Smooth muscle cell (in vitro differentiated cells): Measurements from ENCODE around the gene GRAMD1A. TPM values are rescaled to one million over a fixed set of nuclear protein-coding genes. Genes with fewer than 3 reads are reported as not detected.

Experiments
- DNase-seq: peaks from one replicate; lab custom pipeline; 2025; ENCODE audit not compliant: unreplicated experiment; lab: John Stamatoyannopoulos, UW
- H2AFZ ChIP-seq: fragments of 200-600 bp; sonication (generic); 2 replicates; pipeline ENCODE4 v1.6.0; 2016; ENCODE audit warnings: antibody characterized with exemption, low read depth, mild to moderate bottlenecking
- H3F3A ChIP-seq: fragments of 200-600 bp; sonication (generic); 2 replicates; pipeline ENCODE4 v1.6.0; 2017; ENCODE audit warnings: antibody characterized with exemption, low read depth
- H3K27ac ChIP-seq: fragments of 200-600 bp; sonication (generic); 2 replicates; pipeline ENCODE4 v1.5.1; 2016; ENCODE audit warnings: low read depth, mild to moderate bottlenecking
- H3K27me3 ChIP-seq: fragments of 200-600 bp; sonication (generic); 2 replicates; pipeline ENCODE4 v1.6.1; 2016; ENCODE audit warnings: low read depth, mild to moderate bottlenecking
- H3K36me3 ChIP-seq: fragments of 200-600 bp; sonication (generic); 2 replicates; pipeline ENCODE4 v1.5.1; 2016; ENCODE audit warnings: low read depth
- H3K4me1 ChIP-seq: fragments of 200-600 bp; sonication (generic); 2 replicates; pipeline ENCODE4 v1.5.1; 2016; ENCODE audit warnings: low read depth
- H3K4me2 ChIP-seq: fragments of 200-600 bp; sonication (generic); 2 replicates; pipeline ENCODE4 v1.6.0; 2016; ENCODE audit warnings: mild to moderate bottlenecking
- H3K4me3 ChIP-seq: fragments of 200-600 bp; sonication (generic); 2 replicates; pipeline ENCODE4 v1.5.1; 2016; ENCODE audit warnings: mild to moderate bottlenecking
- H3K79me2 ChIP-seq: fragments of 200-600 bp; sonication (generic); 2 replicates; pipeline ENCODE4 v1.6.0; 2016; ENCODE audit warnings: low read depth, mild to moderate bottlenecking
- H3K9ac ChIP-seq: fragments of 200-600 bp; sonication (generic); 2 replicates; pipeline ENCODE4 v1.6.0; 2016; ENCODE audit warnings: low read depth
- H3K9me3 ChIP-seq: fragments of 200-600 bp; sonication (generic); replicated peaks from 2 replicates; pipeline ENCODE4 v1.5.1; 2016; ENCODE audit warnings: low read depth
- H4K20me1 ChIP-seq: fragments of 200-600 bp; sonication (generic); 2 replicates; pipeline ENCODE4 v1.6.0; 2016; ENCODE audit warnings: low read depth
- CTCF ChIP-seq: fragments of 200-600 bp; sonication (generic); IDR thresholded peaks from 2 replicates; pipeline ENCODE4 v1.5.1; 2017; ENCODE audit warnings: borderline replicate concordance, mild to moderate bottlenecking, antibody characterized with exemption; ENCODE audit not compliant: insufficient read depth, poor library complexity, severe bottlenecking
- WGBS: methylation state at CpG from one replicate; pipeline ENCODE4 v1.1.7; 2016; ENCODE audit warnings: low lambda C conversion rate; 5-methylcytosine and 5-hydroxymethylcytosine counted together
- polyA plus RNA-seq: library from polyadenylated mRNA; unstranded; fragments of >200 nt; fragmentation: Nextera tagmentation; extraction: Ambion mirVana; gene quantifications from 2 replicates; pipeline ENCODE4 v1.2.1, GENCODE V29; 2016
- total RNA-seq: library from RNA; depleted of rRNA; stranded (reverse); fragments of >200 nt; gene quantifications from 2 replicates; pipeline ENCODE4 v1.2.3, GENCODE V29; 2014

Gene GRAMD1A
- total and polyA plus RNA-seq, 2 experiments from 2014 or later: 27.6 to 59.6 TPM

GRCh38 chr19:35042954-35043604, 43.0 kb downstream of the GRAMD1A start:
- DNase-seq: no peak
- WGBS: 92% methylated on average over 14 of the region's 14 CpGs
- Histone ChIP-seq H3K4me3 (peak overlapping the region; percentile 23), H4K20me1 (no peaks in the 10 kb centered on the region), H3K9ac (no peak overlapping the region), H3K79me2 (no peaks in the 10 kb centered on the region), H2AFZ (no peak overlapping the region), H3K9me3 (no peaks in the 10 kb centered on the region), H3K4me1 (no peaks in the 10 kb centered on the region), H3K4me2 (no peak overlapping the region), H3F3A (no peaks in the 10 kb centered on the region), H3K36me3 (no peaks in the 10 kb centered on the region), H3K27me3 (no peaks in the 10 kb centered on the region), H3K27ac (no peak overlapping the region)
- TF ChIP-seq CTCF: no peak

- Histone ChIP-seq H2AFZ (no peak overlapping the region), H3K9ac (no peak overlapping the region), H3K4me1 (no peaks in the 10 kb centered on the region), H3F3A (no peaks in the 10 kb centered on the region), H3K27ac (no peak overlapping the region), H3K4me3 (no peak overlapping the region), H3K4me2 (no peak overlapping the region), H3K27me3 (no peaks in the 10 kb centered on the region), H3K79me2 (no peaks in the 10 kb centered on the region), H4K20me1 (no peaks in the 10 kb centered on the region), H3K36me3 (no peaks in the 10 kb centered on the region), H3K9me3 (no peaks in the 10 kb centered on the region)
- no peak for DNase-seq
- WGBS: 89% methylated on average over 14 of the region's 14 CpGs
- no peak for TF ChIP-seq CTCF
These were observed 43.8 kb downstream of the GRAMD1A start for GRCh38 chr19:35043906-35044305.

- no peak overlapping the region for H2AFZ ChIP-seq
- H3K27me3 ChIP-seq: no peaks in the 10 kb centered on the region
- H3K79me2 ChIP-seq: no peaks in the 10 kb centered on the region
- no peaks in the 10 kb centered on the region for H3F3A ChIP-seq
- no peak overlapping the region for H3K27ac ChIP-seq
- H4K20me1 ChIP-seq: no peaks in the 10 kb centered on the region
- 65% methylated on average over 9 of the region's 9 CpGs for WGBS
- H3K4me1 ChIP-seq: no peaks in the 10 kb centered on the region
- no peak for DNase-seq
- TF ChIP-seq CTCF: peak; percentile 94
- H3K4me2 ChIP-seq: no peak overlapping the region
- no peaks in the 10 kb centered on the region for H3K36me3 ChIP-seq
- no peak overlapping the region for H3K9ac ChIP-seq
- H3K9me3 ChIP-seq: no peaks in the 10 kb centered on the region
- H3K4me3 ChIP-seq: no peak overlapping the region
These were observed 44.4 kb downstream of the GRAMD1A start for GRCh38 chr19:35044317-35045117.
